ENCODE data around the gene UNC5B. TPM values are rescaled to one million over a fixed set of nuclear protein-coding genes. Genes with fewer than 3 reads are reported as not detected.

The UNC5B gene
- total RNA-seq, 1 donor from 2014 or later = 3.7 TPM

- Mint-ChIP-seq H3K27me3 (no peaks in the 10 kb centered on the region), H3K4me3 (ENCODE audit: low read depth) (no peak overlapping the region), H3K36me3 (ENCODE audit: insufficient read depth) (no peaks in the 10 kb centered on the region), H3K9me3 (ENCODE audit: low read depth) (no peaks in the 10 kb centered on the region), H3K4me1 (ENCODE audit: low read depth) (peaks cover 50% of the 10 kb centered on the region), H3K27ac (no peak overlapping the region)
- no peak for DNase-seq (ENCODE audit: low spot score, unreplicated experiment)
- TF ChIP-seq CTCF (IDR thresholded peaks at IDR 0.05; ENCODE audit: unreplicated experiment) = no peak
These were observed 132.0 kb downstream of the UNC5B start for GRCh38 chr10:71344154-71344925.

GRCh38 chr10:71344993-71345480 is 132.7 kb downstream of the UNC5B start:
- Mint-ChIP-seq H3K27me3 (no peaks in the 10 kb centered on the region), H3K27ac (no peak overlapping the region), H3K4me1 (ENCODE audit: low read depth) (peaks cover 45% of the 10 kb centered on the region), H3K9me3 (ENCODE audit: low read depth) (no peaks in the 10 kb centered on the region), H3K36me3 (ENCODE audit: insufficient read depth) (no peaks in the 10 kb centered on the region), H3K4me3 (ENCODE audit: low read depth) (no peak overlapping the region)
- no peak for TF ChIP-seq CTCF (IDR thresholded peaks at IDR 0.05; ENCODE audit: unreplicated experiment)
- DNase-seq (ENCODE audit: low spot score, unreplicated experiment) = no peak

- Mint-ChIP-seq H3K9me3 (ENCODE audit: low read depth) (no peaks in the 10 kb centered on the region), H3K36me3 (ENCODE audit: insufficient read depth) (no peaks in the 10 kb centered on the region), H3K4me3 (ENCODE audit: low read depth) (no peak overlapping the region), H3K27me3 (no peaks in the 10 kb centered on the region), H3K4me1 (ENCODE audit: low read depth) (peaks cover 39% of the 10 kb centered on the region), H3K27ac (no peak overlapping the region)
- TF ChIP-seq CTCF (IDR thresholded peaks at IDR 0.05; ENCODE audit: unreplicated experiment) = no peak
- DNase-seq (ENCODE audit: low spot score, unreplicated experiment) = no peak
These were observed 133.3 kb downstream of the UNC5B start for GRCh38 chr10:71345694-71346093.

GRCh38 chr10:71346731-71347130 is 134.4 kb downstream of the UNC5B start:
- no peaks in the 10 kb centered on the region for H3K27me3 Mint-ChIP-seq
- H3K4me1 Mint-ChIP-seq (ENCODE audit: low read depth) = peaks cover 30% of the 10 kb centered on the region
- no peaks in the 10 kb centered on the region for H3K36me3 Mint-ChIP-seq (ENCODE audit: insufficient read depth)
- TF ChIP-seq CTCF (IDR thresholded peaks at IDR 0.05; ENCODE audit: unreplicated experiment) = no peak
- no peak overlapping the region for H3K4me3 Mint-ChIP-seq (ENCODE audit: low read depth)
- no peak overlapping the region for H3K27ac Mint-ChIP-seq
- H3K9me3 Mint-ChIP-seq (ENCODE audit: low read depth) = no peaks in the 10 kb centered on the region
- no peak for DNase-seq (ENCODE audit: low spot score, unreplicated experiment)

GRCh38 chr10:71347587-71348395 is 135.4 kb downstream of the UNC5B start:
- peaks cover 27% of the 10 kb centered on the region for H3K4me1 Mint-ChIP-seq (ENCODE audit: low read depth)
- no peak for TF ChIP-seq CTCF (IDR thresholded peaks at IDR 0.05; ENCODE audit: unreplicated experiment)

More at GRCh38 chr10:71347587-71348395, 135.4 kb downstream of the UNC5B start:
- no peaks in the 10 kb centered on the region for H3K9me3 Mint-ChIP-seq (ENCODE audit: low read depth)
- no peak overlapping the region for H3K4me3 Mint-ChIP-seq (ENCODE audit: low read depth)
- DNase-seq (ENCODE audit: low spot score, unreplicated experiment) = no peak
- peak overlapping the region; percentile 25 for H3K27ac Mint-ChIP-seq
- no peaks in the 10 kb centered on the region for H3K36me3 Mint-ChIP-seq (ENCODE audit: insufficient read depth)
- no peaks in the 10 kb centered on the region for H3K27me3 Mint-ChIP-seq
